HepG2 (cell line): ENCODE results near the gene GAS2. TPM values are rescaled to one million over a fixed set of nuclear protein-coding genes. Genes with fewer than 3 reads are reported as not detected.
A peak's percentile ranks its signal among the peaks of the same experiment; 100 is the strongest.

Experiments
- AHDC1 ChIP-seq: sonication (generic); formaldehyde crosslinking; IDR thresholded peaks from 2 replicates; pipeline ENCODE4 v1.5.1; 2020; ENCODE audit warnings: mild to moderate bottlenecking, missing genetic modification reagents, borderline replicate concordance
- CBX5 ChIP-seq: sonication (generic); formaldehyde crosslinking; IDR thresholded peaks from 2 replicates; pipeline ENCODE4 v1.4.0; 2020; ENCODE audit warnings: missing genetic modification reagents, borderline replicate concordance
- DRAP1 ChIP-seq: IDR thresholded peaks from 2 replicates; pipeline ENCODE4 v1.6.1; 2016; ENCODE audit warnings: missing genetic modification reagents, missing compliant biosample characterization
- EED ChIP-seq: sonication (generic); formaldehyde crosslinking; IDR thresholded peaks from 2 replicates; pipeline ENCODE4 v1.5.0; 2020; ENCODE audit warnings: mild to moderate bottlenecking, missing genetic modification reagents
- ETS1 ChIP-seq: sonication (generic); formaldehyde crosslinking; IDR thresholded peaks from 2 replicates; pipeline ENCODE4 v1.4.0; 2020; ENCODE audit warnings: missing genetic modification reagents
- FOXK1 ChIP-seq: sonication (generic); formaldehyde crosslinking; IDR thresholded peaks from 2 replicates; pipeline ENCODE4 v1.4.0; 2020; ENCODE audit warnings: low read depth, missing genetic modification reagents, borderline replicate concordance
- HBP1 ChIP-seq: IDR thresholded peaks from 2 replicates; pipeline ENCODE4 v1.6.1; 2016; ENCODE audit warnings: low read depth, control low read depth
- HOXA7 ChIP-seq: sonication (generic); formaldehyde crosslinking; IDR thresholded peaks from 2 replicates; pipeline ENCODE4 v1.8.1; 2022; ENCODE audit warnings: mild to moderate bottlenecking, missing genetic modification reagents, moderate library complexity
- PAX8 ChIP-seq: sonication (generic); formaldehyde crosslinking; IDR thresholded peaks from 2 replicates; pipeline ENCODE4 v1.8.0; 2022; ENCODE audit warnings: mild to moderate bottlenecking, missing genetic modification reagents, borderline replicate concordance
- SAP130 ChIP-seq: IDR thresholded peaks from 2 replicates; pipeline ENCODE4 v1.6.1; 2016; ENCODE audit warnings: low read depth
- SMC3 ChIP-seq: IDR thresholded peaks from 2 replicates; pipeline ENCODE4 v1.6.1; 2011; ENCODE audit warnings: low read length, improper control_type of control experiment
- SP140L ChIP-seq: sonication (generic); formaldehyde crosslinking; IDR thresholded peaks from 2 replicates; pipeline ENCODE4 v1.4.0; 2020; ENCODE audit warnings: missing genetic modification reagents, borderline replicate concordance
- SSRP1 ChIP-seq: IDR thresholded peaks from 2 replicates; pipeline ENCODE4 v1.6.1; 2016; ENCODE audit warnings: control low read depth
- ZBTB4 ChIP-seq: sonication (generic); formaldehyde crosslinking; IDR thresholded peaks from 2 replicates; pipeline ENCODE4 v1.4.0; 2020; ENCODE audit warnings: missing genetic modification reagents, mild to moderate bottlenecking, borderline replicate concordance
- polyA plus RNA-seq, 8 experiments: library from polyadenylated mRNA; depleted of rRNA in 3 of 8; stranded (reverse) in 7 of 8; unstranded in 1 of 8; fragments of >200 nt; fragmentation: Illumina TruSeq in 4 of 8; extraction: Trizol in 4 of 8; gene quantifications; 2 replicates each; pipeline versions ENCODE4 v1.2.1 to v1.2.3, GENCODE V29; 2011 to 2016; ENCODE audit warnings: low read depth in 4 of 8, missing spikeins in 1 of 8, mixed read lengths in 1 of 8; ENCODE audit not compliant: insufficient read depth in 1 of 8
- total RNA-seq, 5 experiments: library from RNA; depleted of rRNA; stranded (reverse); fragments of >200 nt; fragmentation: Illumina TruSeq; extraction: Trizol; gene quantifications; 2 replicates each; pipeline ENCODE4 v1.2.3, GENCODE V29; 2016; ENCODE audit warnings: low read depth in 1 of 5

The GAS2 gene
- total and polyA plus RNA-seq, 2 of the 13 experiments (the other 11 are each of a cell fraction or from before 2014, with no cell fraction given) = 26.0 to 85.1 TPM

GRCh38 chr11:22625448-22626287 is 40.7 kb upstream of the GAS2 start, which contains the start of gene FANCF (continued):
- TF ChIP-seq HOXA7 (no peak), SP140L (CRISPR knock-in tag) (no peak), SSRP1 (CRISPR knock-in tag) (no peak), CBX5 (CRISPR knock-in tag) (0 out of 2 replicates have a peak, but pooled peaks have one; percentile 11), PAX8 (CRISPR knock-in tag) (peak; percentile 23; the same call in 1 of the 2 replicates), AHDC1 (0 out of 2 replicates have a peak, but pooled peaks have one; percentile 13), DRAP1 (peak; percentile 79), ZBTB4 (CRISPR knock-in tag) (0 out of 2 replicates have a peak, but pooled peaks have one; percentile 37), SMC3 (no peak), EED (CRISPR knock-in tag) (peak; percentile 67; the same call in 1 of the 2 replicates), ETS1 (CRISPR knock-in tag) (0 out of 2 replicates have a peak, but pooled peaks have one; percentile 21), FOXK1 (CRISPR knock-in tag) (0 out of 2 replicates have a peak, but pooled peaks have one; percentile 12), SAP130 (CRISPR knock-in tag) (peak; percentile 95), HBP1 (CRISPR knock-in tag) (peak; percentile 73; the same call in 1 of the 2 replicates)
